Head of caudate nucleus (tissue), 42 donors: ENCODE measurements around the gene BICRAL.

ENCODE experiments used
- DNase-seq, 42 donors: peaks; one replicate each; pipeline versions ENCODE4 v3.0.0 to v3.0.0-alpha.2; 2020 to 2021; ENCODE audit warnings: mixed read lengths in 7 of 42
- intact Hi-C: fragments of 100-400 bp; cut with DNase I; formaldehyde crosslinking; loops from one replicate; pipeline ENCODE4 v1.15.0; 2022

Gene BICRAL

DNA sequence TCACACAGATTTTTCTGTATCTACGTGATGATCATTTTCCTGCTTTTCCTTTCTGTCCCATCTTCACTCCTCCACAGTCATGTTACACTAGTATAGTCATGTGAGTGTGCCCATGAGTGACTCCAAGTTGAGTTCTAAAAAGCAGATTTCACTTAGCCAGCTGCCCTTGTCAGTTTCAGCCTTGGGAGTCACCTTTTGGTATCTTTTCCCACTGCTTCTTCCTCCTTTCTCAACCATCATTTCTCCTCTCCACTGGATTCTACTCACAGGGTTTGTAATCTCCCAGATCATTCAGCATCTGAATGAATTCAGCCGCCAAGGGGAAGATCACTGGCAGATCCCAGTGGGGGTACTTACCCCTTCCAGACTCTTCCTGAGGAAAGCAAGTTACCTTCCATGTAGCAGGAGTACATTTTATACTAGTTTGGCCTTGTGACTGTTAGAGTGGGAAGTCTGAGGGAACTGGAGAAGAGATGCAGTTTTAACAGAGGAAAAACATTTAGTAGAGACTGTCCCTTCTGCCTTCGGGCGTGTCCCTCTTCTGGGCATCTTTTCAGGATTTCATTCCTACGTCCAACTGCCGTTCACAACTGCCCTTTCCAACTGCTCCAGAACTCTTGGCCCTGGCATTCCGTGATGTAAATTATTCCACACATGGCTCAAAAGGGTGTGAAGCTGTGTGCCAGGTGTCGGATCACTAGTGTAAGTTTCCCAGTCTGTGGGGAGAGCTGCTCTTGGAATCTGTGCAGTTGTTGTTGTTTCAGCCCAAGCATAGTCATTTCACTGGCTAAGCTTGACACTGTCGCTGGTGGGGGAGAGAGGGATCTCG is 38.9 kb downstream of the BICRAL start:
- intact Hi-C loops, result no loop called here
- DNase-seq, result peak in 3 of 42 donors; percentile 8 to 30 (median 8)

DNA sequence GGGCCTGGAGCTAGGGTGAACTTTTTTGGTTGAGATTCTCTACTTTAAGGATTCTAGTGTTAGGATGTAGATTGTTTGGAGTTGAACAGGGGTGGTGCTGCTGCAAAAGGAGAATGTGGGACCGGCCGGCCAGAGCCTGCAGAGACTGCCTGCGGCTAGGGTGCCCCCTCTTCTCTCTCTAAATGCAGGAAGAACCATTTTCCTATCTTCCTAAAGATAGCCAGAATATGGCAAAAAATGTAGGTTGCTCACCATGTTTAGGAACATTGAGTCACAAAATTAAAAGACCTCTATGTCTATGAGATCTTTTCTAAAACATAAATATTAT is 39.5 kb downstream of the BICRAL start:
- intact Hi-C loops, result no loop called here
- peak in 8 of 42 donors; percentile 7 to 56 (median 14) for DNase-seq

- no peak for DNase-seq
- intact Hi-C loops, result no loop called here
These were observed 40.0 kb downstream of the BICRAL start for GRCh38 chr6:42821846-42822245.

GRCh38 chr6:42829561-42830092 is 47.8 kb downstream of the BICRAL start:
- intact Hi-C loops, result no loop called here
- DNase-seq, result no peak

DNA sequence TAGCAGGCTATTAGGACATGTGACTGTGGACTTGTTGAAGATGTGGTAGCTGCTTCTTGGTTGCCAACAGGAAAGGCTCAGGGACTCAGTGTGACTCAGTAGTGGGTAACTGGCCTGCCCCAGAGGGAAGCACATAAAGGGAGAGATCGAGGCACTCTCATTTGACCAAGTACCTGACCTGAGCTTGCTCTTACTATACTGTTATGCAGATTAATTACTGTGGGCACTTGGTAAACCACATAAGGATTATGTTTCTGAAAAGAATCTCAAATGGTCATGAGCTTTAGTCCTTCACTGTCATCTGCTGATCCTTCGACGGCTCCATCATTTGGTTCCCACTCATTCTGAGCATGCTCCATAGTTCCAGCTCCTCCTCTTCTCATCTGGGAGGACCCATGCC is 49.4 kb downstream of the BICRAL start:
- no peak for DNase-seq
- intact Hi-C loops, result no loop called here

- DNase-seq, result no peak
- intact Hi-C loops, result no loop called here
These were observed 52.2 kb downstream of the BICRAL start for GRCh38 chr6:42834056-42834455.

DNA sequence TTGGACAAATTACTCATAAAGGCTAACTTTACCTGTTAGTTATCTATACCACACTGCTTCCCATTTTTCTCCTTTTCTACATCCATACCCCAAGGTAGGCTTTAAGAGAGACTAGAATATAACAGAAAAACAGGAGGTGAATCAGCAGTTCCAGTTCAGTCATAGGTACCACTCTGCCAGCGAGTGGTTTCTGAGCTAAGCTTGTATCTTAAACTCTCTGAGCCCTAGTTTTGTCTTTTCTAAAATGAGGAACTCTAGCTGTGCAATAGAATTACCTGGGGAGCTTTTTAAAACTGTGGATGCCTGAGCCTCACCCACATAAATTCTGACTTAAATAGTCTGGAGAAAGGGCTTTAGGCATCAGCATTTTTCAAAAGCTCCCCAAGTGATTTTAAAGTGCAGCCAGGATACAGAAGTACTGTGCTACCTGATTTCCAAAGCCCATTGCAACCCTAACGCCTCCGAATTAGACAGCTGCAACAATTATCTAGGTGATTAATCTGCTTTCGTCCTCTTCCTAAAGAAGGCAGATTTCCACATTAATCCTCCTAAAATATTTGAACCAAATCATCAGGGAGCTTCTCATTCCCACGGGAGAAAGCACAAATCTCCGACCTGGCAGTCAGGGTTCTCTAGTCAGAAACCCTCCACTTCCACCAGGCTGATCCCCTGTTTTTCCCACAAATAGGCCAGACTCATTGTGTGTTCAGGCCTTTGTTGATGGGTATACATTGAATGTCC is 60.2 kb downstream of the BICRAL start:
- peak in 12 of 42 donors; percentile 1 to 58 (median 23) for DNase-seq
- intact Hi-C loops, result no loop called here

- no peak for DNase-seq
- intact Hi-C loops, result no loop called here
These were observed 63.5 kb downstream of the BICRAL start for GRCh38 chr6:42845327-42845694.

- intact Hi-C loops, result no loop called here
- DNase-seq, result no peak
These were observed 64.7 kb downstream of the BICRAL start for GRCh38 chr6:42846505-42846904.

GRCh38 chr6:42848700-42849099 is 66.8 kb downstream of the BICRAL start:
- intact Hi-C loops, result no loop called here
- DNase-seq, result no peak

DNA sequence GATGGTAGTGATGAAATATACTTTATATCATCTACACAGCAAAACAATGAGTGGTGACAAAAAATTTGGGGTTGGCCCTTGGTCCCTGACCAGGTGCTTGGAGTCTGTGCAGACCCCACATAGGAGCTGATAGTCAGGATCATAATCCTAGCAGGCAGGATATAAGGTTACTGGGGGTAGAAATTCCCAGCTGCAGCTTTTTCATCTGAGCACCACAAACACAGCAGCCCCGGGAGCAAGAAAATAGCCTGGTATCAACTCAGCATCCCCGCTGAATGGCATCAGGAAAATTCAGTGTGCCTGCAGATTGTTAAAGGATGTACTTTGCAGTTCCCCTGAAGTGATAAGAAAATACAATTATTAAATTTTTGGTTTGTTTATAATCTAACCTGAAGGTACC is 69.7 kb downstream of the BICRAL start:
- intact Hi-C loops, result no loop called here
- DNase-seq, result no peak

GRCh38 chr6:42860036-42860435 is 78.2 kb downstream of the BICRAL start:
- intact Hi-C loops, result no loop called here
- no peak for DNase-seq

DNA sequence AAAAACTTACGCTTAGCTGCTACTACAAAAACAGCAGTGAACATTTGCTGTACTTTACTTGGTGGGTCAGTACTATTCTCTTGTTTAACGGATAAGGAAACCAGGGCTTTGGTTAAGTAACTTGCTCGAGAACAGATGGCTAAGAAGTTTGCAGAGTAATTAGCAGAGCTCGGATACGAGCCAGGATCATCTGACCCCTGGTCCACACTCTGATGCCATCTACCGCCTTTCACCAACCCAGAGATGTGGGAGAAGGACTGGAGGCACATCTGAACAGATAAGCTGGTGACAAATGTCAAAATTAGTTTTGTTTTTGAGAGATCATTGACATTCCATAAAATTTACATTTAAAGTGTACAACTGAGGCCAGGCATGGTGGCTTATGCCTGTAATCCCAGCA is 78.6 kb downstream of the BICRAL start:
- DNase-seq, result no peak
- intact Hi-C loops, result no loop called here

- peak in 2 of 42 donors; percentile 43 to 50 for DNase-seq
- intact Hi-C loops, result no loop called here
These were observed 82.8 kb downstream of the BICRAL start for GRCh38 chr6:42864602-42865001.

DNA sequence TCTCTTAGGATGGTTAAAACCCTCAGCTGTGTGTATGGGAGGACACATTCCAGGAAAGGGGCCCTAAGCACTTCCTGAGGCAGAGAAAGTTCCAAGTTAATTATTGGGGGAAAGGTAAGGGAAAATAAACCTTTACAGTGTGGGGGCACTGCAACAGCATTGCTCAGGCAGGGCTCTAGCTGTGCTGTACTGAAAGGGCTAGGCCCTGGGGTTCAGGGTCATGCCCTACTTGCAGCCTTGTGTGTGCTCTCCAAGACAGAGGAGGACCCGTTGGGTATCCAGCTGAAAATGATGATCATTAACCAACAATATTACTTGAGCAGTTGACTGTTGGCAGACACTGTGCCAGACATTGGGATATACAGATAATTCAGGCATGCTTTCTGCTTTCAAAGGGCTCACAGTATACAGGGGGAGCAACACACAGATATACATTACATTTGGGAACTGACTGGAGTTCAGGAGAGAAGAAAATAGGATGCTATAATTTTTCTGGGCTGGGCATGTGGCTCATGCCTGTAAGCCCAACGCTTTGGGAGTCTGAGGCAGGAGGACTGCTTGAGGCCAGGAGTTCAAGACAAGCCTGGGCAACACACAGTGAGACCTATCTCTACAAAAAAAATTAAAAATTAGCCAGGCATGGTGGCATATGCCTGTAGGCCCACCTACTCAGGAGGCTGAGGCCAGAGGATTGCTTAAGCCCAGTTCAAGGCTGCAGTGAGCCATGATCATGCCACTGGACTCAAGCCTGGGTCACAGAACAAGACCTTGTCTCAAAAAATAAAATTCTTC is 88.5 kb downstream of the BICRAL start:
- intact Hi-C loops, result loop anchor here (10.0 kb wide), 1 partner anchor 146 kb away; the partner anchor contains the start of gene PRPH2
- no peak for DNase-seq

DNA sequence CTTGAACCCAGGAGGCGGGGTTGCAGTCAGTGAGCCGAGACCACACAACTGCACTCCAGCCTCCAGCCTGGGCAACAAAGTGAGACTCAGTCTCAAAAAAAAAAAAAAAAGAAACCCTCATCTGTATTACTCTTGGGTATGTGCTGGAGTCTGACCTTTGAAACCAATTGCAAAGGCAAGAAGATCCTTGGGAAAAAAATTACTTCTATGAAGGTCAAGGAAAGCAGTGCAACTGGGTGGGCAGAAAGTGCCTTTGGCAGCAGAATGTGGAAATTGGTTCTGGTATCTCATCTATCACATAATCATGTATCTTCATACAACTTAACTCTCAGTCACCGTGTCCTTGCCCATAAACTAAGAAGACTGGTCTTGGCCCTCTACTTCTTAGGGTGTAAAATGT is 89.9 kb downstream of the BICRAL start:
- no peak for DNase-seq
- intact Hi-C loops, result loop anchor here (10.0 kb wide), 1 partner anchor 147 kb away; the partner anchor contains the start of gene PRPH2

GRCh38 chr6:42873313-42873712 is 91.5 kb downstream of the BICRAL start:
- intact Hi-C loops, result loop anchor here (10.0 kb wide), 1 partner anchor 149 kb away; the partner anchor contains the start of gene PRPH2
- no peak for DNase-seq

GRCh38 chr6:42877695-42878094 is 95.8 kb downstream of the BICRAL start:
- intact Hi-C loops, result loop anchor here (5.0 to 10.0 kb wide), 3 partner anchors 95 to 215 kb away; partner anchors contain the start of genes BICRAL and PRPH2
- DNase-seq, result no peak
